Renal cortical epithelial cell (primary cell): ENCODE data around the gene MYO7B. TPM values are rescaled to one million over a fixed set of nuclear protein-coding genes. Genes with fewer than 3 reads are reported as not detected.

Experiments
- DNase-seq: peaks from one replicate; pipeline ENCODE4 v3.0.0-alpha.2; 2011; ENCODE audit warnings: low read depth
- total RNA-seq: library from RNA; depleted of rRNA; stranded (reverse); fragments of >200 nt; gene quantifications from 2 replicates; pipeline ENCODE4 v1.2.3, GENCODE V29; 2014

MYO7B gene
- total RNA-seq, 1 donor from 2014 or later: 0.25 TPM

DNA sequence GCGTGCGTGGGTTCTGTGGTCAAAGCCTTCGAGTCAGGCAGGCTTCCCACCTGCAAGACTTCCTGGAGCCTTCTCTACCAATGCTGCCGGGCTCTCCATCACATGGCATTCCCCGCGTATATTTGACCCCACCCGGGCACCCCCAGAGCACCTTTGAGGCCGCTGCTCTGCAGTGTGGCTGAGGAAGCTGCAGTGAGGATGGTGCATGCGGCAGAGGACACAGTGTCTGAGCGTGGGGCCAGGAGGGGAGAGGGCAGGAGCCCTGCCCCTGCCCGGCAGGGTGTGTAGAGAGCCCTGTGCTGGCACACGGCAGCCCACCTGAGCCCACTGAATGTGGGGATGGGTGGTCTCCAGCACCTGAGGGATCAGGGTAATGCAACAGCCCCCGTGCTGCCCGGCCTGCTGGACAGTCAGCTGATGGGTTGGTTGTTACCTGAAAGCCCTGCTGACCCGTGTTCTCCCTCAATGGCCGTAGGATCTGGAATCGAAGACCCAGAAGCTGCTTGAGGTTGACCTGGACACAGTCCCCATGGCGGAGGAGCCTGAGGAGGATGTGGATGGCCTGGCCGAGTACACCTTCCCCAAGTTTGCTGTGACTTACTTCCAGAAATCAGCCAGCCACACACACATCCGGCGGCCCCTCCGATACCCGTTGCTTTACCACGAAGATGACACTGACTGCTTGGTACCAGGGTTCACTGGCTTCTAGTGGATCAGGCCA lies 73.7 kb downstream of the MYO7B start:
- no peak for DNase-seq

DNA sequence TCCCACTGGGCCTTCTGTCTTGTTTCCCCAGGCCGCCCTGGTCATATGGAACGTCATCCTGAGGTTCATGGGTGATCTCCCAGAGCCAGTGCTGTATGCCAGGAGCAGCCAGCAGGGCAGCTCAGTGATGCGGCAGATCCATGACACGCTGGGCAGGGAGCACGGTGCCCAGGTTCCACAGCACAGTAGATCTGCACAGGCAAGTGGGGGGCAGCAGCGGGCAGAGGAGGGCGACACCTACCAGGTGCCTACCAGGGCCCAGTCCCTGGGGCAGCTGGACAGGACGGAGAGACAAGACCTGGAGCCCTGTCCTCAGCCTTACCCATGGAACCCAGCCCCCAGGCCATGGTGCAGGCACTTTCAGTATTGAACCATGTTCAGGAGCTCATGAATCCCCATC lies 74.3 kb downstream of the MYO7B start:
- no peak for DNase-seq

DNA sequence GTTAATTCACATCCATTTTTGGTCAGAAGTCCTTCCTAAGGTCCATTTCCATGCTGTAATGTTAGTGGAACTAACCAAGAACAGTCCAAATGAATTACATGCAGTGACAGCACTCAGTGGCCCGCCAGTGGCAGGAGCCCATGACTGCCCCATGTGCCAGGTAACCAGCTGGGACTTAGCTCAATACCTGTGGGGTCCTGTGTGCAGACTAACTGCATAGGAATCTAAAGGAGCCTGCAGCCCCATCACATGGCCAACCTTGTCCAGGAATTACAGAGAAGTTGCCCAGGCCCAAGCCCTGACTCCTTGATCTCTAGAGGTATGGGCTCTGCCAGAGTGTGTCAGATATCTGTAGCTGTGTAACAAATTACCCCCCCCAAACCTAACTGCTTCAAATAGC lies 75.1 kb downstream of the MYO7B start:
- no peak for DNase-seq

DNA sequence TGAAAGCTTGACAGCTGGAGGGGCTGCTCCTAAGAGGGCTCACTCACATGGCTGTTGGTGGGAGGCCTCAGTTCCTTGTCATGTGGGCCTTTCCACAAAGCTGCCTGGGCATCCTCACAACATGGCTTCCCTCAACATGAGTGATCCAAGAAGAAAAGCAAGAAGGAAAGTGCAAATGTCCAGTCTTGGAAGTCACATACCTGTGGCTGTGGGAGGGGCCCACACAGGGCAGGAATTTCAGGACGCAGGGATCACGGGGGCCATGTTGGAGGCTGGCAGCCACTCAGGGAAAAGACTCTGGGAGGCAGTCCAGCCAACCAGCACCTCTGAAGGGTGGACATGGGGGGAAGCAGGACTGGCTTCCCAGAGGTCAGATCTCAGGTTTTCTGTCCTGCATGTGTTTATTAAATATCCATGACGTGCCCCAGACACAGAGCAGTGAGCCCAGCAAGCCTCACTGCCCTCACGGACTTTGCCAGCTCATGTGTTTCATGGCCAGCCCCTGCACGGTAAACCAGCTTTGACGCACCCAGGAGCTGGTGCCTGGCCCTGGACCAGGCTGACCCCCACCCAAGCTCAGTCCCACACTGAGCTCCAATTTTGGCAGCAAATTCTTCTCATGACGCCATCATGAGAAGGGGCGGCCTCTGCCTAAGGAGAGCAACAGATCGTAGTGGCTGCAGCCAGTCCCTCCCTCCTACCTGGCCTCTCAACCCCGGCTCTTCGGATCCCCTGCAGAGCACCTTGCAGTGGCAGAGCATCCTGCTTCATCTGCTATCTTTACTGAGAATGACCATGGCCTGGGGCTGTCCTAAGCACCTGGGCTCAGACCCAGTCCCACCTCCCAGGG lies 75.8 kb downstream of the MYO7B start:
- DNase-seq: no peak

DNA sequence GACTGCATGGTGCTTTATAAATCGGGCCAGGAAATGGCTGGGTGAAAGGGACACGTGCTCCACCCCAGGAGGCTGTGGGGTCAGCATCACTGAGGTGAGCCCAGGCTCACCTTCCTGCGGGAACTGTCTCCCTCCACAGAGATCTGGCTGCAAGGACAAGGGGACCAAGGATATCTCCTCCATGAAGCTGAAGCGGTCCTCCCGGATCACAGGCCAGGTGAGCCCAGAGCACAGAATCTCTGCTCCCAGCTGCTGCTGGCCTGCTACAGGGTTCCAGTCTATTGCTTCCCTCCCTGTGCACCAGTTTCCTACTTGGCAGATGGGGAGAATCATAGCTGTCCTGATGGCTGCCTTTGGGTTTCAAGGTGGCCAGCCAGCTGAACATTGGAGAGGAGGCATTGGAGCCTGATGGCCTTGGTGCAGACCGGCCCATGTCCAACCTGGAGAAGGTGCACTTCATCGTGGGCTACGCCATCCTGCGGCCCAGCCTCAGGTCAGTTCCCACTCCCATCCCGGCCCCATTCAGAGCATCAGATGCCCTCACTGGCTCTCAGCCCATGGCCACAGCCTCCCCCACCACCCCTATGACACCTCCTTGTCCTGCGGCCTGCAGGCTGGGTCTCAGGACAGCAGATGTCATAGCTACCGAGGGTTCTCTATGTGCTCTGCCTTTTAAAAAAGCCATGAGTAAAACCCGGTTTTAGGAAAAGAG lies 76.8 kb downstream of the MYO7B start:
- DNase-seq: no peak

DNA sequence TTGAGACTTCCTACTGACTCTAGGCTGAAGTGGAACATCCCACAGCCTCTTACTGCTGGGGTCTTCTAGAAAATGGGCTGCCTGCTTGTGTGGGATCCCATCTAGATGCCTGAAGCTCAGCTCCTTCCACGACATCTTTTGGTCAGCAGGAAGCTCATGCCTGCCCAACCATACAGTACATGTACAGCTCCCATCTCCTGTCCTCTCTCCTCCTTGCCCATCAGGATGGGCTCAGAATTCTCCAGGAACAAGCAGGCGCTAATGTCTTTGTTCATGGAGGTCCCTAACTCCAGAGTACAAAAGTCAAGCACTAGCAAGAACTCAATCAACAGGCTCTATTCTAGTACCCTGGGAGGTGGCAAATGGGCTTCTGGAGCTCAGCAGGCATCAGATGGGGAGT lies 78.8 kb downstream of the MYO7B start:
- DNase-seq: no peak

DNA sequence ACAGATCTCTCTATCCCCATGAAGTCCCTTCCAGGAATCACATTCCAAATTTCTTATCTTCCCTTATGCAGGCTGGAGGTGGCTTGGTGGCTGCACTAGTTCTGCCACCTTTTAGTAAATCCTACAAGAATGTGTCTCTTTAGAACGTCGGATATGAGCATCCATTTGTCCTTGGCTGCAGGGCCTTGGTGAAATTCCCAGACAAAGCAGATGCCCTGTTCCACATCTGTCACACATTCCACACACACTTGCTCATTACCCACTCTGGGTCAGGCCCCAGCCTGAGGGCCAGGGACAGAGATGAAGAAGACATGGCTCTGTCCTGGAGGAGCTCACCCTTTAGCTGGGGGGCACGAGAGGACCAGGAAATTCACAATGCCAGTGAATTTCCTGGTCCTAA lies 79.2 kb downstream of the MYO7B start:
- DNase-seq: no peak

DNA sequence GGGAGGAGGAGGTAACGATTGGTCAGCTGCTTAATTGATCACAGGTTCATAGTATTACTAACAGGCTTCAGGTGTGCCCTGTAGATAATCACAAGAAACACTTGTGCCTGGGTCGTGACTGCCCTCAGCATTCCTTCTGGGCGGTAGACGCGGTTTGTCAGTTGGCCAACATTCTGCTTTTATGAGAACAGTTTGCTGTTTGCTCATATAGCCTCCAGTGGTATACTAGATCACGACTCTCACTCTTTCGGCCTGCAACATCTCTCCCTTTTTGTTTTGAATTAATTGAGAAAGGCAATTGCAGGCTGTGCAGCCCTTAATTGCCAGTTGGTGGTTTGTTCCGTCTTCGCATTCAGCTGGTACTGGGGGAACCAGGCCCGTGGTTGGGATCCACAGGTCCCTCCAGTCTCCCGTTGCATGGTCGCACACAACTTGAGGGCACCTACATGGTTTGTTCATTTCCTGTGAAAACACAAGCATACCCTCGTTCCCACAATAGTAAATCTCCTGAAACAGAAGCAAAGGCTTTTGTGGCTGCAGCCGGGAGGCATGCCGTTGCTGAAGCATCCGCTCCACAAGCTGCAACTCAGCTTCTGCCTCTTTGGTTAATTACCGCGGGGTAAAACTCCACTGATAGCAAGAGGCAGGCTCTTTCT lies 80.2 kb downstream of the MYO7B start:
- peak; percentile 7 for DNase-seq

DNA sequence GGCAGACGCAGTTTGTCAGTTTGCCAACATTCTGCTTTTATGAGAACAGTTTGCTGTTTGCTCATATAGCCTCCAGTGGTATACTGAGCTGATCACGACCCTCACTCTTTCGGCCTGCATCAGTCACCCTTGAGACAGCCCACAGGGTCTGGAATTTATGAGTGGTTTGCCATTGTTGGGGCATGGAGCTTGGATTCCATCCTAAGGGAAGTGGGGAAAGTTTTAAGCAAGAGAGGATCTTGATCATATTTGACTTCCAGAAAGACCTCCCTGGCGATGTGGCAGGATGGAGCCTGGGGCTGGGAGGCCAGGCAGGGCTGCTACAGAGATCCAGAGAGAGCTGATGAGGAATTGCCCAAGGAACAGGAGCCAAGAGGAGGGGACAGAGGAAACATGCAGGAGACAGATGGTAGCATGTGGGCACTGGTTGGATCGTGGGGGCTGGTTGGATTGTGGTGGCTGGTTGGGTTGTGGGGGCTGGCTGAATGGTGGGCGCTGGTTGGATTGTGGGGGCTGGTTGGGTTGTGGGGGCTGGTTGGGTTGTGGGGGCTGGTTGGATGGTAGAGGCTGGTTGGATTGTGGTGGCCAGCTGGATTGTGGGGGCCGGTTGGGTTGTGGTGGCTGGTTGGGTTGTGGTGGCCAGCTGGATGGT lies 83.2 kb downstream of the MYO7B start:
- no peak for DNase-seq

DNA sequence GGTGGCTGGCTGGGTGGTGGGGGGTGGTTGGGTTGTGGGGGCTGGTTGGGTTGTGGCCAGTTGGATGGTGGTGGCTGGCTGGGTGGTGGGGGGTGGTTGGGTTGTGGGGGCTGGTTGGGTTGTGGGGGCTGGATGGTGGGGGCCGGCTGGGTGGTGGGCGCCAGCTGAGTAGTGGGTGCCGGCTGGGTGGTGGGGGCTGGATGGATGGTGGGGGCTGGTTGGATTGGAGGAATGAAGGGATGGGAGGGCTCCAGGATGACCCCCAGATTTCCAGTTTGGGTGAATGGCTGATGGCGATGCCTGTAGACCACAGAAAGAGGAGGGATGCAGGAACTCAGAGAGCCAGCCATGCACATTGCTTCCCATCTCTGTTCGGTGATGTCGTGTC lies 83.7 kb downstream of the MYO7B start:
- no peak for DNase-seq

DNA sequence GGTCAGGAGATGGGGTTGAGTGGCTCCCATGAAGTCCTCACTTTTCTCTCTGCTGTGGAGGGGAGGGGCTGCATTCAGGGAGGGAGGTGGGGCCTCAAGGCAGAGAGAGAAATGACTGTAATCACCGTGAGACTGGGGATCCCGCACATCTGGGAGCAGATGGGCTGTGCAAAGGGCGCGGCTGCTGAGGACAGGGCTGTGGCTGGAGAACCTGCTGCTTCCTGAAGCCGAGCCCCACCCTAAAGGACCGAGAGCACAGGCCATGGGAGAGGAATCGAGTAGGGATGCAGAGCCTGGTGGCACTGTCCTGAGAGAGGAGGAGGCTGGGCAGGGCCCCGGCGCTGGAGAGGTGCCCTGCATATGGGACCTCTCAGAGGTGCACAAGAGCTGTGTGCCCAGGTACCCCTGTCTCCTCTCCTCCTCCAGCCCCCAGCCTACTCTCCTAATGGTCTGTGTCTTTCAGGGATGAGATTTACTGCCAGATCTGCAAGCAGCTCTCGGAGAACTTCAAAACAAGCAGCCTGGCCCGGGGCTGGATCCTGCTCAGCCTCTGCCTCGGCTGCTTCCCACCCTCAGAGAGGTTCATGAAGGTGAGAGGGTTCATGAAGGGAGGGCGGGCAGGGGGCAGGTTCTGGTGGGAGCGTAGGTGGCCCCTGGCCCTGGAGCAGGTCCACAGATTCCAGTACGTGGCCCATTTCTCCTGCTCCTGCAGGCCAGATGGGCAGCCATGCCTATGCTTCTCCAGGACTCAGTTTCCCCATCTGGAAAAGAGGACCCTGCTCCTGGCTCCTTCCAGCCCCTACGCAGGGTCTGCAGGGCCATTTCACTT lies 84.6 kb downstream of the MYO7B start:
- no peak for DNase-seq

DNA sequence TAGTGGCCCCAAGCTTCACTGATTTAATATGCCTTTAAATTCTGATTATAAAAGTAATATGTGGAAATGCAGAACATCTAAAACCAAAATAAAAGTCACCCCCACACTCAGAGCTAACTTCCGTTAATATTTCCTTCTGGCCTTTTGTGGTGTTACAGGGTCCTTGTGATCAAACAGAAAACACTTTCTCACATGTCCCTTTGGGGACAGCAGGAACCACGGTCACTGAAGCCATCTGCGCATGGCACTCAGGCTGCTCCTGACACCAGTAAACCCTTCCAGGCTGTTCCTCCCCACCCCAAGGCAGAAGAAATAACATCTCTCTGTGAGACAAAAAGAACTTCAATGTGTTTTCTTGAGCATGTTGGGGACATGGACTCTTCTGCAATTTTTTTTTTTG lies 85.4 kb downstream of the MYO7B start:
- no peak for DNase-seq

DNA sequence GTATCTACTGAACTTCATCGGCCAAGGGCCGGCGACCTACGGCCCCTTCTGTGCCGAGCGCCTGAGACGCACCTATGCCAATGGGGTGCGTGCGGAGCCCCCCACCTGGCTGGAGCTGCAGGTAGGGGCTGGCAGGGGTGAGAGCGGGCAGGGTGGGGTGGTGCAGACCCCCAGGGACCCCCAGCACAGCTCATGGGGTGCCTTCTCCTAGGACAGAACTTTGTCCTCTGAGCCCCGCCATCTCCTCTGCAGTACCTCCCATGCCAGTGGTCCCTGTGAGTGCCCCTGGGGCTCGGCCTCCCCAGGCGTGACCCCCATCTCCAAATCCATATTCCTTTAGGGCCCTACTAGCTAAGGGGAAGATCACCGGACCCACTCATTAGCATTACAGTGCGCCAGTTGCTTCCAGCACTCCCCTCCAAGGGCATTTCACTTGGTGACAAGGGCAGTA lies 86.5 kb downstream of the MYO7B start:
- no peak for DNase-seq

DNA sequence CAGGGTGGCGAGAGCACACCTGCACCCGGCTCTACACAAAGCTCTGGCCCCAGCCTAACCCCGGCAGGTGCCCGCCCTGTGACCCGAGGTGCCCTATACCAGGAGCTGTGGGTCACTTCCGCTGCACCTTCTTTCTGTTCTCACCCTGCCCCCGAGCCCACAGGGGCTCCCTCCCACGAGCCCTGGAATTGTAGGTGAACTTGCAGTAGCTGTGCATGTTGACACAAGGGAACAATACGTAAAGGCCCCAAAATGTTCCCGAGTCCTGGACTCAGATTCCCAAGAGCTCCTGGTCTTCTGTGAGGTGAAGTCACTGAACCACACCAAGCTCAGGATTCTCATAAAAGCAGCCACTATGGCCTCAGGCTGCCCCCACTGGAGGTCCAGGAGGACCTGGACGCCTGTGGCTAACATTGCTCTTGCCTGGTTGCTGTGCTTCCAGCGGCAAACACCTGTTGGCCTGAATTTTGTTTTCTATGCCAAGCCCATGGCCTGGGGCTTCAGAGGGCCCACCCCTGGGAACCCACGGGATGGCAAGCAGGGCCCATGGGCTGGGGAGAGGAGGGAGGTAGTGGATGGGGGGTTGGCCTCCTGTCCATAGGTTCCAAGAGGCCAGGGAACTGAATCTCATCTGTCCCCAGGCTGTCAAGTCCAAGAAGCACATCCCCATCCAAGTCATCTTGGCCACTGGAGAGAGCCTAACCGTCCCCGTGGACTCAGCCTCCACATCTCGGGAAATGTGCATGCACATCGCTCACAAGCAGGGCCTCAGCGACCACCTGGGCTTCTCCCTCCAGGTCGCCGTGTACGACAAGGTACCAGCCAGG lies 87.3 kb downstream of the MYO7B start:
- DNase-seq: no peak

DNA sequence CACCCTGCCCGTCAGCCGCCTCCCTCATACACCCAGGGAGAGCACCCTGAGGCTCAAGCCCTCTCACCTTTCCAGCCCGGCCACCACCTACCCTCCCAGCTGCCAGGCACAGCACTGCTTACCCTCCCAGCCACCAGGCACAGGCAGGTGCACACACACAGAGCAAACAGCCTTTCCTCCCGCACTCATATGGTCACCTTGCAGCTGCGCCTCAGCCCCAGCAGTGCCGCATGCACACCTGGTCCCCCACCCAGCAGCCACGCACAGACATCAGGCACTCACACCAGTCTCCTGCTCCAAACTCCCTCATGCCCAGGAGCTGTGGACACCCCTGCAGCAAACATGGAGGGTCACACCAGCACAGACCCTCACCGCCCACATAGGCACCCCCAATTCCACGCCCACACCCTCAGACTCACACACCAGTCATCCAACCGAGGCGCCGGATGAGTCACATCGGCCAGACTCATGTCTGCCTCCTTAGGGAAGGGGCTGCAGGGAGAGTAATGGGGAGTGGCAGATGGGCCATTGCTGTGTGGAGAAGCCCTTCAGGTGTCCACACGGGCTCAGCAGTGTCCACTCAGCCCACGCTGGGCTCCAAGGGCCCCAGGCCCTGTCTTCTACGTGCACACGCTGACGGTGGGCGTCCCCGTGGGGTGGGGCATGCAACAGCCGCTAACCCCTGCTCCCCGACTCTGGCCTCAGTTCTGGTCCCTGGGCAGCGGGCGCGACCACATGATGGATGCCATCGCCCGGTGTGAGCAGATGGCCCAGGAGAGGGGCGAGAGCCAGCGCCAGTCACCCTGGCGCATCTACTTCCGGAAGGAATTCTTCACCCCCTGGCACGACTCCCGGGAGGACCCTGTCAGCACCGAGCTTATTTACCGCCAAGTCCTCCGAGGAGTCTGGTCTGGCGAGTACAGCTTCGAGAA lies 88.2 kb downstream of the MYO7B start:
- no peak for DNase-seq

DNA sequence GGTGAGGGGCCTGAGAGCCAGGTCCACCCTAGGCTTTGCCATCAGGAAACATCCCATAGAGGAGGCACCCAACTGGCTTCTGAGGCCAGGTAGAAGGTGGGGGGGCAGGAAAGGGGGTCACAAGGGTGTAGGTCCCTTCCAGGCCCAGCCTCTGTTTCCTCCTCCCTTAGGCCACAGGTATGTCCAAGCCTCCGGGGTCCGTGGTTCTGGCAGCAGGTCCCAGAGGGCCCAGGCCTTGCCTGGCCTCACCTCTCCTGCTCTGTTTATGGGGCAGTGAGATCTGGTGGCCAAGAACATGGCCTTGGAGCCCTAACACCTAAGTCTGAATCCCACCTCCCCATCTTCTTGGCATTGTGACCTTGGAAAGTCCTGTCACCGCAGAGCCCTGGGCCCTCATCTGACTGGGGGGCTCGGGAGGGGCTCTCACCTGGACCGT lies 88.9 kb downstream of the MYO7B start:
- DNase-seq: no peak

DNA sequence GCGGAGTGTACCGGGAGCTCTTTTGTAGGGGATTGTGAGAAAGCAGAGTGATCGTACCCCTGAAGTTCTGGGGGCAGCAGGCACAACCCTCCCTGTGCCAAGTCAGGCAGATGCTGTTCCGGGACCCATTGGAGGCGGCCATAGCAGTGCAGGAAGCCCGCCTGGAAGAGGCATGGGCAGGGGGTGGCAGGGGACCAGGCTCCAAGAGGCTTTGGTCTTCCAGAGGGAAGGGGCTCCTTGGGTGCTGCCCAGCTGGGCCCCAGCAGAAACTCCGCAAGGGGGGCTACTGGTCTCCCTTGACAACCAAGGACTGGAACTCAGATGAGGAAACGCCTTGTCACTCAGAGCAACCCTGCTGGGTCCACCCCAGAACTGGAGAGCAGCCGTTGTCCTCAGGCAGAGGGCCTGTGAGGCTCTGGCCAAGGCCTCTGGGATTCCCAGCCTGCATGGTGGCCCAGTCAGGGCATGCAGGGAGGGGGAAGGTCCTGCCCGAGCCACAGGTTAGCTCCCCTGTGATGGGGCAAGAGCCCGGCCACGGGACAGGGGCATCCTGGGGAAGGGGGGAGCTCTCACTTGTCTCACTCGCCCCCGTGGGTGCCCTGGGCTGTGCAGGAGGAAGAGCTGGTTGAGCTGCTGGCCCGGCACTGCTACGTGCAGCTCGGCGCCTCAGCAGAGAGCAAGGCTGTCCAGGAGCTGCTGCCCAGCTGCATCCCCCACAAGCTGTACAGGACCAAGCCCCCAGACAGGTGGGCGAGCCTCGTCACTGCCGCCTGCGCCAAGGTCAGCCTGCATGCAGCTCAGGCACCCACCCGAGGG lies 89.5 kb downstream of the MYO7B start:
- DNase-seq: no peak

DNA sequence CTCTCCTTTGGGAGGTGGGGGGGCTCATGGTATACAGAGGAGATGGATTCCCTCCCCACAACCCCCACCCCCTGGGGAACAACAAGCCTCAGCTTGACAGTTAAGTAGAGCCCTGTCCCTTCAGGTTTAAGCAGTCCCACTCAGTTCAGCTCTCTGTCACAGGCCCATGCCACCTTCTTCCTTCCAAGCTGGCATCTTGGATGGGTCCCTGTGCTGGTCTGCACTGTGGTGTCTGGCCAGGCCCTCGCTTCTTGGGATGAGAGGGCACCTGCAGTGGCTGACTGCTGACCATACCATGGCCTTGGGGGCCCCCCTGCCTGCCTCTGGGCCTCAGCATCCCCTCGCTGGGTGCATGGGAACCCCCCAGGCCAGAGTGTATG lies 90.1 kb downstream of the MYO7B start:
- no peak for DNase-seq
